NK-92 treated with Interleukin-12 subunit alpha and Interleukin-12 subunit beta, amount 100 ng/mL, for 24 hours (cell line): ENCODE measurements around the gene TMEM151A.

ENCODE experiments used
- DNase-seq: peaks from one replicate; lab custom pipeline; 2025; lab: John Stamatoyannopoulos, UW

TMEM151A gene

DNA sequence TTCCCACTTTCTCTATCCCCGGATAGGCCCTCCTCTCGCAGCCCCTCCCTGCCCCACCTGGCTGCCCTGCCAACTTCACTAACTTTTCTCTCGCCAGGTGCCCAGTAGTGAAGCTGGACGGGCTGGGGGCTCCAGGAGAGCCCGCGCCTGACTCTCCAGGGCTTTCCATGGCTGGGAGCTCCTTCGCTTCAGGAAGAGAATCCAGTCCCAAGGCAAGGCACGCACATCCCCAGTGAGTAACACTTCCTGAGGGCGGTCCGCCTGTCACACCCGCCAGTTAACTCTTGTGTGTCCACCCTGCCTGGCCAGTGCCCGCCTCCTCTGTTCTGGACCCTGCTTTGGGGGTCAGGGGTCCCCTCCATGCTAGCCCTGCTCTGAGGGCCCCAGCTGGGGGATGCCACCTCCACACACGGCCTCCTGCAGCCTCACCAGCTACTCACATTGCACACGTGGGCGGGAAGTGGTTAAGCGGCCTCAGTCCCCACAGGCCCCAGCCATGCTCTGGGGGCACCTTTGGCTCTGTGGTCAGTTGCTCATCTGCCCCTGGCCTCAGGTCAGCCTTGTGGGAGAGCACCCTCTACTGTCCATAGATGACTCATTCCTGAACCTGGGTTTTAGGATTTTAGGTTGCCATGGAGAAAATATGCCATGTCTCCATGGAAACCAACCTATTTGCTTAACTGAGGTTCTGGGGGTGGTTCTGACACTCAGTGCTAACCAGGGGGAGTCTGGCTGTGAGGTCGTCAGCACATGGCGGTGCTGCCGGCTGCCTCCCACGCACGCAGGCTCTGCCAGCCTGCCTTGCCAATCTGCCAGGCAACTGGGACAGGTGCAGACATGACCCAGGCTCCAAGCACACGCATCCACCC is 44.8 kb downstream of the TMEM151A start, which contains the start of gene RIN1:
RIN1 (minus strand) TSS at position 201 of the 869 bp plus-strand sequence; CDS start at position 169, 32 bp downstream.
- peak; percentile 81 for DNase-seq

DNA sequence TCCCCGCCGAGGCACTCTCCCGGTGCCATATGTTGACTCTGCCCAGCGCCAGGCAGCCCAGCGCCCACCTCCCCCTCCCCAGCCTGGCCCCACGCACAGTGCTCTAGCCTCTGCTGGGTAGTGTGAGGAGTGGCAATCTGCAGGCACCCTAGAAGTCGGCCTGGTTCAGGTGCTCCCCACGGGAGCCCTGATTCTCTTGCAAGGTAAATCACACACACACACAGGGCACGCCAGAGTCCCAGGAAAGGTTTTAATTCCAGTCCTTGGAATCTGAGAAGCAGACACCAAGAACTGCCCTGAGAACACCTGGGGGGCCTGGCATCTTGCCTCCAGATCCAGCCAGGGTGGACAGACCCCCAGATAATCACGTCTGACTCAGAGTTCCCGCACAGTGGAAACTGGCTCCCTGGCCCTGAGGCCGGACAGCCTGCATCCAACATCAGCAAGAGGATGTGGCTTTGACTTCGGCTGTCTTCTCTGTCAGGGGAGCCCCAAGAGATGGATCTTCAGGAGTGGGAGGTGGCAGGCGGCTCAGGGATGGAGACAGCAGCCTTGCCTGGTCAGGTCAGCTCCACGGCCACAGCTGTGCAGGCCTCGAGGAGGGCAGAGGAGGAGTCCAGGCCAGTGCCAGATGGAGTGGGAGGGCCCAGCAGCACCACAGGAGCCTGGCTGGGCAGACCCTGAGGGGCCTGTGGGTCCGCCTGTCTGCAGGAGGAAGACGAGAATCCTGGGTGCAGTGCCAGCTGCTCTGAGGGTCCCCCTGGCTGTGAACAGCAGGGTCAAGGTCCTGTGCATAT is 45.6 kb downstream of the TMEM151A start:
- no peak for DNase-seq

DNA sequence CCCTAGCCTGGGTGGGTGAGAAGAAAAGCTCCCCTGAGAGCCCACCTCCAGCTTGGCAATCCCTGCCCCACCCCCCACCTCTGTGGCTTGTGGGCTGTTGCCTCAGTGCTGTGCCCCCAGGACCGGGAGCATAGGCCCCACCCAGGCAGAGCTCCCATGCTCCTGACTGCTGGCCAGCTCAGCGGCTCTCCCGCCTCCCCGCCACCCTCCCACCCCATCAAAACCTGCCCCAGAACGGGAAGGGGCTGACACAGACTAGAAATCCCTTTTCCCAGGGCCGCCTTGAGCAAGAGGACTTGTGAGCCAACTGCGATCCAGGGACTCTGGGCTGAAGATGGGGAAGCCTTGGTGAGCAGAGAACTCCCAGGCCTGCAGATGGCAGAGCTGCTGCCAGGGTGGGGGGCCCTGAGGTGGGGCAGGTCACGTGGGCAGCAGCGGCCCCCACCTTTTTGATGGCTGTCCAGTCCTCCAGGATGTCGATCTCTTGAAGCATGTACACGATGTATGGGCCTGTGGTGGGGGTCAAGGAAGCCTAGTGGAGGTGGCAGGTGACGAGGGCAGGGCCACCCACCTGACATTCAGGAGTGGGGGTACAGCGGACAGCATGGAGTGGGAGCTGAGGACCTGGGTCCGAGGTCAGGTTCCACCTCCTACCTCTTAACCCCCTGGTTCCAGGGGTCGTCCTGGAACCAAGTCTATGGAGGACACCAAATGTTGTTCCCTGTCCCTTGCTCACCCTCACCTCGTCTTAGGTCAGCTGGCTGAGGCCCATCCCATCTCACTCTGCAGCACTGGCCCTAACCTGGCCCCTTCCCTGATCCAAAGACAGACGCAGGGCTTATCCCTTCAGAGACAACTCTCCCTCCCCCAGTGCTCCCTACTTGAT is 46.8 kb downstream of the TMEM151A start:
- DNase-seq, result no peak

DNA sequence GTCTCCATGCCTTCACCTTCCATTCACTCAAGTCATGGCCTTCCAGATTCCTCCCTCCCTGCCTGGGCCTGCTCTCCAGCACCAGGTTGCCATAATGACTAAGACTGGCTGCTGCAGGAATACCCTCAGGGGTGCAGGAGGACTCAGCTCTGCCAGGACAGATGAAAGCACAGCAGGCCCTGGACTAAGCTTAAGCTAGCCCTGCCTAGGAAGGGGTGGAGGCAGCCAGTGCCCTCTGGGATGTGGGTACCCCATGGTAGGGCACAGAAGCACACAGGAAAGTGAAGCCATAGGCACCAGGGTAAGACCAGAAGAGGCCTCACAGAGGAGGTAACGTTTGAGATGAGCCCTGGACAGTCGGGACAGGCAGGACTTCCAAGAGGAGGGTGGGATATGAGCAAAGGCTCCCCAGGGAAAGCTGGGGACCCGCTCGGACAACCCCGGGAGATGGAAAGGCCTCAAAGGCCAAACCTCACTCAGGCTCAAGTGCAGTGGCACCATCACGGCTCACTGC is 47.5 kb downstream of the TMEM151A start:
- DNase-seq, result no peak

DNA sequence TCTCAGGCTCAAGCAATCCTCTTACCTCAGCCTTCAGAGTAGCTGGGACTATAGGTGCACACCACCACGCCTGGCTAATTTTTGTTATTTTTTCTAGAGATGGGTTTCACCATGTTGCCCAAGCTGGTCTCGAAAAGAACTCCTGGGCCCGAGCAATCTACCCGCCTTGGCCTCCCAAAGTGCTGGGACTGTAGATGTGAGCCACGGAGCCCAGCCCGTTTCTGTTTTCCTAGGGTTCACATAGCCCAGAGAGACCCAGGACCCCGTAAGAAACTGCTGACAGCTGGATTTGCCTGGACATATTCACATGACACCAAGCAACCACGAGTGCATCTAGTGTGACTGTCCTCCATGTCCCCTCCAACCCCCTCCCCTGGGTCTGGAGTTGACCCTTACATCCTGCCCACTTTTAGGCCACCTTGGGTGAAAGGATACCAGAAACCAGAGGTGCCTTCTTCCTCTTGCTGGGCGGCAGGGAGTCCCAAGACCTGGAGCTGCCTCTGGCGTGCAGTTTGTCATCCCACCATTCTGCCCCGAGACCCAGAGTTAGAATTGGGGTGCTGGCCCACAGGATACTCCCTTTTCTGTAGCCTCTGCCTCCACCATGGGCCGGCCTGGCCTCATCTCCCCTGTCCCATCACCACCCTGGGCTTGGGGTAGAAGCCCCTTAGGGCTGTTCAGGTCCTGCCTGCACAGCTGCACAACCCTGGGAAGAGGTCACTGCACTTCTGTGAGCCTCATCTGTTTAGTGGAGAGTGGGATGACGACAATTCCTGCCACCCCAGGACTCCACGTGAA is 48.2 kb downstream of the TMEM151A start:
- DNase-seq, result no peak

DNA sequence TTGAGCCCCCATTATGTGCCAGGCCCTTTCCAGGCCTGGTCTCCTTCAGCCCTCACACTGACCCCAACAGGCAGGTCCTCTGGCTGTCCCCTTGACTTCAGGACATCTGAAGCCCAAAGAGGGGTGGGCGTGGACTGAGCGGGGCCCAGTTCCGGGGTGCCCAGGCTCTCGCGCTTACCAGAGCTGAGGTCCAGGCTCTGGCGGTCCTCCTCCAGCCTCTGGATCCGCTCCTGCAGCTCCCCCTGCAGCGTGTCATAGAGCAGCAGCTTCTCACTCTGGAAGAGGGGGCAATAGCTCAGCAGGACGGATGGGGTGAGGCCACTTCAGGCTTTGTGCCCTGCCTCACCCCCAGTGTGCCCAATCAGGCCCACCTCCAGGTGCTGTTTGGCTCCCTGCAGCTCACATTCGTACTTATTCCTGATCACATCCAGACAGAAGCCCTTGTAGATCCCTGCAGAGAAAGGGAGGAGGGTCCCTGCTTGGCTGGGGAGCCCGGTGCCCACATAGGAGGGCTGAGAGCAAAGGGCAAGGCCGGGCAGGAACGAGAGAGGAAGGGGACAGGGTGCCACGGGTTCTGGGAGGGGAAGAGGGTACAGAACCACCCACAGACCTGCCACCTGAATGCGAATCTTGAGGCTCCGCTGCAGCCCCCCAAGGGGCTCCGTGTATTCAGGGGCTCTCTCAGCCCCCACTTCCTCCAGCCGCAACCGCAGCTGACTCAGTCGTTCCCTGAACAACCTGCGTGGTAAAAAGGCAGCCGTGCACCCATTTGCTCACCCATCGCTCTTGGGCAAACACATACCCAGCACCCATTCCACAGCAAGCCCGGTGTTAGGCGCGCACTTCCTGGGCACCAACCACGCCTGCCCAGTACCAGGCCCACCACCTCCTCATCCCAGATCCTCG is 49.2 kb downstream of the TMEM151A start:
- DNase-seq, result no peak

DNA sequence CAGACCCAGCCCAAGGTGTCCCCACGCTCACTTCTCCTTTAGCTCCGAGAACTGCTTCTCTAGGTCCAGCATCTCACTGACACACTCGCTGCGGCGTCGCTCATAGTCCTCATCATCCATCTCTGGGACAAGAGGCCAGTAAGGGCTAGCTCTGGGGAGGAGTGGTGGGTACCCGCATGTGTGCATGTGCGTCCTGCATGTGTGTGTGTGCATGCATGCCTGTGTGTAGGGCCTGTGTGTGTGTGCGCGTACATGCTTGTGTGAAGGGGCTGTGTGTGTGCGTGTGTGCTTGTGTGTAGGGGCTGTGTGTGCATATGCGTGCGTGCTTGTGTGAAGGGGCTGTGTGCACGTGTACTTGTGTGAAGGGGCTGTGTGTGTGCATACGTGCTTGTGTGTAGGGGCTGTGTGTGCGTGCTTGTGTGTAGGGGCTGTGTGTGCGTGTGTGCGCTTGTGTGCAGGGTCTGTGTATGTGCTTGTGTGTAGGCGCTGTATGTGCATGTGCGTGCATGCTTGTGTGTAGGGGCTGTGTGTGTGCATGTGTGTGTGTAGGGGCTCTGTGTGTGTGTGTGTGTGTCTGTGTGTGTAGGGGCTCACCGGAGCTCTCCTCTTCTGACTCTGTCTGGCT is 49.9 kb downstream of the TMEM151A start:
- no peak for DNase-seq

DNA sequence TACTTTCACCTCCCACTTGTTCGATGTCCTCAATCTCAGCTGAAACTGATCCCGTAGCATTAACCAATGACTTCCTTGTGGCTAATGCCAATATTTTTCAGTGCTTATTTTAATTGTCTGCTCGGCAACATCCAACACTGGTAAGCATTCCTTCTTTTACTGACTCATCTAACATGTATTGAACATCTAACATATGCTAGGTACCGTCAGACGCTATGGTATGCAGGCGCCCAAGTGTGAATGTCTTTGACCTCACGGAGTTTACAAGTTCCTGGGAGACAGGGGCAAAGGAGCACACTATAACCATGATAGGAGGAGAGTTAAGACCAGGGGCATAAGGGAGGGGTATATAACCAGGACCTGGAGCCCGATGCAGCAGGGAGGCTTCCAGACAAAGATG is 51.5 kb downstream of the TMEM151A start:
- DNase-seq, result no peak

DNA sequence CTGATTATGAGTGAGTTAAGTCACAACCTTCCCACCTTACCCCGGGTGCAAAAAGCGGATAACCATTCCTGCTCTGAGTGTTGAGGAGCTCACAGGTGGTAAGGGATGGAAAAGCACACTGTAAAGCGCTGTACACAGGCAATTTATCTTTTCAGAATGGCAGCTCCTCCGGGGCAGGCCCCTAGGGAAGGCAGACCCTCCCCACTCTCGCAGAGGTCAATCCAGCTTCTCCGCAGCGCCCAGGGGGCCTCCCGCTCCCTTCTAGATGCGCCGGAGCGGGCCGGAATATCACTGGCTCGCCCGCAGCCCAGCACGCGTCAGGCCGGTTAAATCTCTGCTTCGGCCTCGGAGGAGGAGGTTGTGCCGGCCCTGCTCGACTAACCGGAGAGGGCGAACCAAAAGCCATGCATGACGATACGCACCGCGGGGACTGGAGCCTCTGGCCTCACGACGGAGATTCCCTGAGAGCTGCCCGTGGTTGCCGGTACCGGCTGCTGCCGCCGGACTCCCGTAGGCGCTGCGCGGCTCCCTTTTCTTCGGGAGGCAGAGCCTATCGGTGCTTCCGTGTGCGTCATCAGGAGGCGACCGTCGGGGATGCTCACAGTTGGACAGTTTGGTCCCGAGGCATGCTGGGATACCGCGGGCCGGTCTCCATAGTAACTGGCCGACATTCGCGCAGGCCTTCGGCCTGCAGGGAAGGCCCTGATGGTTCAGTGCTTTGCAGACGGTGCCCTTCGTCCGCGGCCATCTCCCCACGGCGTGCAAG is 53.0 kb downstream of the TMEM151A start, which contains the start of gene BRMS1:
BRMS1 (minus strand) TSS at position 555 of the 766 bp plus-strand sequence. CDS start 2,870 bp downstream, outside the sequence.
- DNase-seq, result peak; percentile 93

DNA sequence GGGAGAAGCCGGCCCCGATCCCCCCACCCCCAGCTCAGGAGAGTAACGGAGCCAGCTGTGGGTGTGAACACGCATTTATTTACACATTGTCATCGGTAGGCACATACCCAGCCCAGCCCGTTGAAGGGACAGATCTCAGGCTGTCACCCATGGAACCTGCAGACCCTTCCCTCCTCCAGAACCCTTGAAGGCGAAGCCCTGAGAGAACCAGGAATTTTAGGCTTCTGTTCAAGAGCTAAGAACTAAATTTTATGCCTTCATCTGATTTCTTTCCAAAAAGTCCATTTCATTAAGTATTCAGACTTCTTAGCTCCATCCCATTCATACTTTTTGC is 53.6 kb downstream of the TMEM151A start:
- no peak for DNase-seq
